ENCODE results near the gene SBF1. TPM values are rescaled to one million over a fixed set of nuclear protein-coding genes. Genes with fewer than 3 reads are reported as not detected.

The SBF1 gene
- total RNA-seq, 1 experiment from 2014 or later: 84.8 TPM

- in situ Hi-C loops (cut with HindIII; ENCODE audit: low pct_unique_long_range_greater_than_20kb, low sequenced_read_pairs): no loop called here
- DNase-seq (ENCODE audit: low read depth): peak; percentile 58
Measured at GRCh38 chr22:50507421-50507990, 32.7 kb upstream of the SBF1 start, which contains the start of gene LMF2. Gene LMF2, minus strand, starts transcription at chr22:50507702. Its CDS starts 27 bp downstream, at chr22:50507675.

GRCh38 chr22:50506611-50507420 lies 32.0 kb upstream of the SBF1 start:
- in situ Hi-C loops (cut with HindIII; ENCODE audit: low pct_unique_long_range_greater_than_20kb, low sequenced_read_pairs): no loop called here
- no peak for DNase-seq (ENCODE audit: low read depth)

- in situ Hi-C loops (cut with HindIII; ENCODE audit: low pct_unique_long_range_greater_than_20kb, low sequenced_read_pairs): no loop called here
- no peak for DNase-seq (ENCODE audit: low read depth)
Measured at GRCh38 chr22:50505776-50506610, 31.2 kb upstream of the SBF1 start.

- in situ Hi-C loops (cut with HindIII; ENCODE audit: low pct_unique_long_range_greater_than_20kb, low sequenced_read_pairs): no loop called here
- DNase-seq (ENCODE audit: low read depth): no peak
Measured at GRCh38 chr22:50505276-50505775, 30.5 kb upstream of the SBF1 start.

GRCh38 chr22:50504369-50505211 lies 29.8 kb upstream of the SBF1 start:
- in situ Hi-C loops (cut with HindIII; ENCODE audit: low pct_unique_long_range_greater_than_20kb, low sequenced_read_pairs): no loop called here

GRCh38 chr22:50503475-50504145 lies 28.8 kb upstream of the SBF1 start:
- in situ Hi-C loops (cut with HindIII; ENCODE audit: low pct_unique_long_range_greater_than_20kb, low sequenced_read_pairs): no loop called here
- DNase-seq (ENCODE audit: low read depth): no peak

More at GRCh38 chr22:50504369-50505211, 29.8 kb upstream of the SBF1 start:
- DNase-seq (ENCODE audit: low read depth): no peak

- no peak for DNase-seq (ENCODE audit: low read depth)
Measured at GRCh38 chr22:50502628-50503474, 28.0 kb upstream of the SBF1 start.

GRCh38 chr22:50502096-50502495 lies 27.3 kb upstream of the SBF1 start:
- in situ Hi-C loops (cut with HindIII; ENCODE audit: low pct_unique_long_range_greater_than_20kb, low sequenced_read_pairs): no loop called here
- DNase-seq (ENCODE audit: low read depth): no peak

More at GRCh38 chr22:50502628-50503474, 28.0 kb upstream of the SBF1 start:
- in situ Hi-C loops (cut with HindIII; ENCODE audit: low pct_unique_long_range_greater_than_20kb, low sequenced_read_pairs): no loop called here

GRCh38 chr22:50500452-50500851 lies 25.6 kb upstream of the SBF1 start:
- DNase-seq (ENCODE audit: low read depth): no peak
- in situ Hi-C loops (cut with HindIII; ENCODE audit: low pct_unique_long_range_greater_than_20kb, low sequenced_read_pairs): no loop called here

- in situ Hi-C loops (cut with HindIII; ENCODE audit: low pct_unique_long_range_greater_than_20kb, low sequenced_read_pairs): no loop called here
- DNase-seq (ENCODE audit: low read depth): peak; percentile 88
Measured at GRCh38 chr22:50498322-50498890, 23.6 kb upstream of the SBF1 start.

- in situ Hi-C loops (cut with HindIII; ENCODE audit: low pct_unique_long_range_greater_than_20kb, low sequenced_read_pairs): no loop called here
- DNase-seq (ENCODE audit: low read depth): no peak
Measured at GRCh38 chr22:50497093-50497492, 22.3 kb upstream of the SBF1 start.

- in situ Hi-C loops (cut with HindIII; ENCODE audit: low pct_unique_long_range_greater_than_20kb, low sequenced_read_pairs): no loop called here
- DNase-seq (ENCODE audit: low read depth): no peak
Measured at GRCh38 chr22:50490531-50491308, 15.9 kb upstream of the SBF1 start.

- in situ Hi-C loops (cut with HindIII; ENCODE audit: low pct_unique_long_range_greater_than_20kb, low sequenced_read_pairs): no loop called here
- DNase-seq (ENCODE audit: low read depth): no peak
Measured at GRCh38 chr22:50489363-50490243, 14.8 kb upstream of the SBF1 start.

GRCh38 chr22:50488886-50489285 lies 14.1 kb upstream of the SBF1 start:
- in situ Hi-C loops (cut with HindIII; ENCODE audit: low pct_unique_long_range_greater_than_20kb, low sequenced_read_pairs): no loop called here
- no peak for DNase-seq (ENCODE audit: low read depth)

All from Caki2 (cell line).